ENCODE measurements around the gene INPP4B. TPM values are rescaled to one million over a fixed set of nuclear protein-coding genes. Genes with fewer than 3 reads are reported as not detected.

Gene INPP4B
- total and polyA plus RNA-seq, 2 donors (not counting 1 experiment from before 2014, with no cell fraction given), result 0.03 TPM; not detected in 1

- Histone ChIP-seq H2AFZ (ENCODE audit: insufficient read depth, low read depth, low read length, poor library complexity, severe bottlenecking) (no peak overlapping the region), H3K9me3 (ENCODE audit: control extremely low read depth in 1 of 3, control insufficient read depth in 2 of 3, insufficient read depth in 1 of 3, low read length in 2 of 3) (no peaks in the 10 kb centered on the region), H3K79me2 (ENCODE audit: control insufficient read depth, insufficient read depth, low read length) (no peaks in the 10 kb centered on the region), H3K4me3 (ENCODE audit: control extremely low read depth in 1 of 5, extremely low read depth in 1 of 5, insufficient read depth in 1 of 5, low read depth in 2 of 5, low read length in 4 of 5) (no peak overlapping the region), H4K20me1 (ENCODE audit: control insufficient read depth, insufficient read depth, low read length, poor library complexity, severe bottlenecking) (no peaks in the 10 kb centered on the region), H3K27ac (ENCODE audit: low read length in 2 of 2) (no peak overlapping the region), H3K27me3 (replicated peaks in 1 of 4; ENCODE audit: control extremely low read depth in 1 of 4, control insufficient read depth in 3 of 4, insufficient read depth in 4 of 4, low read length in 3 of 4) (no peaks in the 10 kb centered on the region), H3K36me3 (replicated peaks in 1 of 2; ENCODE audit: control extremely low read depth in 1 of 2, control insufficient read depth in 1 of 2, extremely low read depth in 1 of 2, insufficient read depth in 2 of 2, low read length in 1 of 2) (no peaks in the 10 kb centered on the region), H3K4me2 (replicated peaks; ENCODE audit: low read depth, low read length, poor library complexity, severe bottlenecking) (no peak overlapping the region), H3K9ac (ENCODE audit: low read length) (no peak overlapping the region), H3K4me1 (ENCODE audit: control insufficient read depth in 2 of 2, insufficient read depth in 2 of 2, low read length in 2 of 2) (no peaks in the 10 kb centered on the region)
- no peak overlapping the region for H3K4me3 Mint-ChIP-seq
- no peak overlapping the region for H3K27ac Mint-ChIP-seq
- WGBS (ENCODE audit: insufficient coverage), result no CpG with 5 or more reads among the region's 3 CpGs
- CTCF ChIA-PET, result no interaction called here
- DNase-seq, result no peak
- POLR2A ChIA-PET, result no interaction called here
- no peaks in the 10 kb centered on the region for H3K27me3 Mint-ChIP-seq
- no peak for ATAC-seq (ENCODE audit: low read depth)
- no peaks in the 10 kb centered on the region for H3K9me3 Mint-ChIP-seq (ENCODE audit: insufficient read depth)
- intact Hi-C loops (cut with micrococcal nuclease), result no loop called here
- H3K4me1 Mint-ChIP-seq, result no peaks in the 10 kb centered on the region
- no peak for TF ChIP-seq CTCF (IDR thresholded peaks at IDR 0.05)
- no peak for TF ChIP-seq EZH2 (IDR thresholded peaks at IDR 0.05; ENCODE audit: borderline replicate concordance, insufficient read depth, low read depth, low read length, poor library complexity, severe bottlenecking)
Measured at GRCh38 chr4:142097015-142097414, 749.1 kb downstream of the INPP4B start.

DNA sequence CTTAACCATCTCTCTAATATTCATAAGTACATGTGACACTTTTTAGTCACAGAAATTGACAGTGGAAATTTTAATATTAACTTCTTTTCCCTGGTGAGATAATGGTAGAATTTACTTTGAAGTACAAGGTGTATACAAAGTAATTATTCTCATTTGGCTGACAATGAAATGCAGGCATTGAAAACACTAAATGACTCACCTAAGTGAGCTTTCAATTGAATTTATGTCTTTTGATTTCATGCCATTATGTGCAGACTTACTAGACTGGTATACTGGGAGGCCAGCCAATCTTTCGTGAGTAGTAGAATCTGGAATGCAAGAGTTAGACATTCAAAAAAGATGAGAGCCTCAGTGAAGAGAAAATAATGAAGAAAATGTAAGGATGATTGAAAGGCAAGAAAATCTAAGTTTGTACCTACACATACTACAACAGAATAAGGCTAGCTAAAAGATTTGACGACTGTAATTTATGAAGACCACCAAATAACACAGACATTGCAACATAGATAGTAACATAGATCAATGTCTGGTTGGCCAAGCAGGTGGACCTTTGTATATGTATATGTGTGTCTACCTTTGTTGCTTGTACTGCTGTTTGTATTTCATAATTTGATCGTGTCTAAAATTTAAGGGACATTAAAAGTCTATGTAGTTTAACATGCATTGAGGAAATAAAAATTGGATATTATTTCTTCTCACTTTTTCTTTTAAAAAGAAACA is 750.1 kb downstream of the INPP4B start:
- Histone ChIP-seq H3K79me2 (ENCODE audit: control insufficient read depth, insufficient read depth, low read length) (no peaks in the 10 kb centered on the region), H3K27me3 (replicated peaks in 1 of 4; ENCODE audit: control extremely low read depth in 1 of 4, control insufficient read depth in 3 of 4, insufficient read depth in 4 of 4, low read length in 3 of 4) (no peaks in the 10 kb centered on the region), H3K4me1 (ENCODE audit: control insufficient read depth in 2 of 2, insufficient read depth in 2 of 2, low read length in 2 of 2) (no peaks in the 10 kb centered on the region), H3K9me3 (ENCODE audit: control extremely low read depth in 1 of 3, control insufficient read depth in 2 of 3, insufficient read depth in 1 of 3, low read length in 2 of 3) (no peaks in the 10 kb centered on the region), H3K36me3 (replicated peaks in 1 of 2; ENCODE audit: control extremely low read depth in 1 of 2, control insufficient read depth in 1 of 2, extremely low read depth in 1 of 2, insufficient read depth in 2 of 2, low read length in 1 of 2) (no peaks in the 10 kb centered on the region), H3K4me3 (ENCODE audit: control extremely low read depth in 1 of 5, extremely low read depth in 1 of 5, insufficient read depth in 1 of 5, low read depth in 2 of 5, low read length in 4 of 5) (no peak overlapping the region), H3K4me2 (replicated peaks; ENCODE audit: low read depth, low read length, poor library complexity, severe bottlenecking) (no peak overlapping the region), H2AFZ (ENCODE audit: insufficient read depth, low read depth, low read length, poor library complexity, severe bottlenecking) (no peak overlapping the region), H4K20me1 (ENCODE audit: control insufficient read depth, insufficient read depth, low read length, poor library complexity, severe bottlenecking) (no peaks in the 10 kb centered on the region), H3K27ac (ENCODE audit: low read length in 2 of 2) (no peak overlapping the region), H3K9ac (ENCODE audit: low read length) (no peak overlapping the region)
- ATAC-seq (ENCODE audit: low read depth), result no peak
- intact Hi-C loops (cut with micrococcal nuclease), result no loop called here
- no peak overlapping the region for H3K4me3 Mint-ChIP-seq
- no peaks in the 10 kb centered on the region for H3K27me3 Mint-ChIP-seq
- ChIA-PET CTCF (no interaction called here), POLR2A (no interaction called here)
- no peak for TF ChIP-seq CTCF (IDR thresholded peaks at IDR 0.05)
- TF ChIP-seq EZH2 (IDR thresholded peaks at IDR 0.05; ENCODE audit: borderline replicate concordance, insufficient read depth, low read depth, low read length, poor library complexity, severe bottlenecking), result no peak
- DNase-seq, result no peak
- H3K27ac Mint-ChIP-seq, result no peak overlapping the region
- 60% methylated on average over 1 of the region's 3 CpGs for WGBS (ENCODE audit: insufficient coverage)
- no peaks in the 10 kb centered on the region for H3K4me1 Mint-ChIP-seq
- no peaks in the 10 kb centered on the region for H3K9me3 Mint-ChIP-seq (ENCODE audit: insufficient read depth)

All from B cell (primary cell).